Activated CD8-positive, alpha-beta memory T cell treated with anti-CD3 and anti-CD28 coated beads for 48 hours (primary cell): Measurements from ENCODE around the gene UBN1.
"Not testable (repeated sequence)": the region's sequence is repeated elsewhere in the genome, so short reads cannot be mapped to it uniquely, and the experiment has no call there.

Experiments
- DNase-seq, 3 experiments: peaks; one replicate each; pipeline ENCODE4 v3.0.0-alpha.2; 2020; ENCODE audit warnings: low read depth in 2 of 3, low spot score in 2 of 3

Gene UBN1

GRCh38 chr16:4926928-4927327 lies 79.6 kb downstream of the UBN1 start:
- no peak for DNase-seq

- DNase-seq = no peak
These were observed 80.4 kb downstream of the UBN1 start for GRCh38 chr16:4927661-4928060.

- DNase-seq = no peak
These were observed 80.9 kb downstream of the UBN1 start for GRCh38 chr16:4928227-4928626.

- DNase-seq = not testable (repeated sequence)
These were observed 82.3 kb downstream of the UBN1 start for GRCh38 chr16:4929619-4930018.

GRCh38 chr16:4931381-4931780 lies 84.1 kb downstream of the UBN1 start:
- DNase-seq = no peak
